GM12874 (cell line): ENCODE data around the gene CCDC186.

Source experiments
- TF ChIP-seq, protein P1 (sequence below): IDR thresholded peaks from 2 replicates; pipeline ENCODE4 v1.5.1; 2011; ENCODE audit warnings: low read depth, mild to moderate bottlenecking, control low read depth, low read length, moderate library complexity; ENCODE audit not compliant: insufficient read depth

Gene CCDC186

DNA sequence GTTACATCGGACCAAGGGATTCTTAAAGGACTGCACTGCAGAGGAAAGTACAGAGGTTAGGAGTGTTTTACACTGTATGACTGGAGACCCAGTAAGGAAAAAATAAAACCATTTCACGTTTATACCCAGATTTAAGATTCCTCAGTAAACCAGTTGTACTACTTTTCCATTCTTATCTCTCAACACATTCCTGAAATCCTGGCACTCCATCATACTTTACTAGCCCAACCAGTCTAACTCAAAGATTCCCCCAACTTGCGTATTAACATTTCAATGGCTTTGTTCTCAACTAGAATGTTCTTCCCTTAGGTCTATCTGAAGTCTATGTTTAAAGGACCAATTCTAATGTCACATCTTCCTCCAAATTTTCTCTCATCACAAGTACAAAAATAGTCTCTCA is 8.0 kb downstream of the CCDC186 start:
- TF ChIP-seq, protein P1, sequence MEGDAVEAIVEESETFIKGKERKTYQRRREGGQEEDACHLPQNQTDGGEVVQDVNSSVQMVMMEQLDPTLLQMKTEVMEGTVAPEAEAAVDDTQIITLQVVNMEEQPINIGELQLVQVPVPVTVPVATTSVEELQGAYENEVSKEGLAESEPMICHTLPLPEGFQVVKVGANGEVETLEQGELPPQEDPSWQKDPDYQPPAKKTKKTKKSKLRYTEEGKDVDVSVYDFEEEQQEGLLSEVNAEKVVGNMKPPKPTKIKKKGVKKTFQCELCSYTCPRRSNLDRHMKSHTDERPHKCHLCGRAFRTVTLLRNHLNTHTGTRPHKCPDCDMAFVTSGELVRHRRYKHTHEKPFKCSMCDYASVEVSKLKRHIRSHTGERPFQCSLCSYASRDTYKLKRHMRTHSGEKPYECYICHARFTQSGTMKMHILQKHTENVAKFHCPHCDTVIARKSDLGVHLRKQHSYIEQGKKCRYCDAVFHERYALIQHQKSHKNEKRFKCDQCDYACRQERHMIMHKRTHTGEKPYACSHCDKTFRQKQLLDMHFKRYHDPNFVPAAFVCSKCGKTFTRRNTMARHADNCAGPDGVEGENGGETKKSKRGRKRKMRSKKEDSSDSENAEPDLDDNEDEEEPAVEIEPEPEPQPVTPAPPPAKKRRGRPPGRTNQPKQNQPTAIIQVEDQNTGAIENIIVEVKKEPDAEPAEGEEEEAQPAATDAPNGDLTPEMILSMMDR: no peak

DNA sequence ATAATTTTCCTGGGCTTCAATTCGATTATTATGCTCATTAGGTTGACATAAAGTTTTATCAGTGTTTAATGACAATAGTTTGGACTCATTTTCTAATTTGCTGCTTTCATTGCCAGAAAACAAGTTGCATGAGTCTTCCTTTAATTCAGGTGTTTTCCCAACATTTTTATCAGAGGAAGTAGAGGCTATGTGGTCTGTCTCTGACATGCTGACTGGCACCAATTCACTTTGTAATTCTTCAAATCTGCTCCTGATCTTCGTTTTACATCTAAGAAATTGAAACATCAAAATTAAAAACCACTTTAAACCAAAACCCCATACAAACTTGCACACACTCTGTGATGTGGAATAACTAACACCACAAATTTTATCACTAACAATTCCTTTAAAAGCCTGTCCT is 10.9 kb downstream of the CCDC186 start:
- TF ChIP-seq, protein P1: no peak

GRCh38 chr10:114157912-114158311 is 16.1 kb downstream of the CCDC186 start:
- TF ChIP-seq, protein P1: no peak

DNA sequence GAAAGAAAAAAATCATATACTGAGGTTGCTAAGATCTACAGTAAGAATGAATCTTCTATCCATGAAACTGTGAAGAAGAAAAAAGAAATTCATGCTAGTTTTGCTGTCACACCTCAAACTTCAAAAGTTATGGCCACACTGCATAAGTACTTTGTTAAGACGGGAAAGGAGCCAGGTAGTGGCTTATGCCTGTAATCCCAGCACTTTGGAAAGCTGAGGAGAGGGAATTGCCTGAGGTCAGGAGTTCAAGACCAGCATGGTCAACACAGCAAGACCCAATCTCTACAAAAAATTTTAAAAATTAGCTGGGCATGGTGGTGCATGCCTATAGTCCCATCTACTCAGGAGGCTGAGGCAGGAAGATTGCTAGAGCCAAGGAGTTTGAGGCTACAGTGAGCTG is 22.1 kb downstream of the CCDC186 start:
- TF ChIP-seq, protein P1: no peak

GRCh38 chr10:114151486-114151885 is 22.5 kb downstream of the CCDC186 start:
- TF ChIP-seq, protein P1: no peak

DNA sequence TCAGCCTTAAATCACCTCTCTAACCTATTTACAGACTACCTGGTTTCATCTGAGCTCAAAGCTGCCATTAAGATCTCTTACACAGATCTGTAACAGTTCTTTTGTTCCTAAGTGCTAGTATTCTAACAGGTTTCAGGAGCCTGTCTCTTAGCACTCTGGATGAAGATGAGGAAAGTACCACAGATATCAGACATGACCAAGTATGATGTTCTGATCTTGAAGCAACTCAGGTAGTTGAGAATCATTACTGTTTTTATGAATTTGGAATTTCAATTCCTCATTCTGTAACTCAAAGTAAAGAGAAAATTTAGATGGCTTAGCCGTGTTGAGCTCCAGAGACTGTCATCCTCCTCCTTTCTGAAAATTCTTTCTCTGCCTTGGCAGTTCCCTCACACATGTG is 30.8 kb downstream of the CCDC186 start:
- TF ChIP-seq, protein P1: no peak

DNA sequence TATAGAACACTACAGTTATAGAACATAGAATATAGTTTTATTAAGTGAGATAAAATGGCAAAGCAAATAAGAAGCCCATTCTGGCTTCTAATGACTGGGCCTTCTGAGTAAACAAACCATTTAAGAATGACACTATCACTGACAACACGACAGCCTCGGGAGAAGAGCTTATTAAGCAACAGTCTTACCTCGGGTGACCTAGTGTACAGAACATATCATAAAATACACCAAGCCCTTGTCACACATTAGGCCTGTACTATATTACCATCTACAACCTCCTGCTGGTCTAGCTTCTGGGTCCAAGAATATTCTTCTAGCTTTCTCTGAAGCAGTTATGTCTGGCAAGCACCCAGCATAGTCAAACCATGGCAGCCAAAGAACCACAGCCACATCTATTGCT is 32.0 kb downstream of the CCDC186 start:
- TF ChIP-seq, protein P1: no peak

GRCh38 chr10:114140036-114140435 is 34.0 kb downstream of the CCDC186 start:
- TF ChIP-seq, protein P1: no peak
